HG03196 (cell line): ENCODE results near the gene ARSB.
A peak's percentile ranks its signal among the peaks of the same experiment; 100 is the strongest.

Experiments
- ATAC-seq: cut with Tn5 transposase; IDR thresholded peaks from one replicate; pipeline ENCODE4 v1.9.1; 2021; ENCODE audit not compliant: unreplicated experiment

Gene ARSB

GRCh38 chr5:78731884-78732283 lies 253.2 kb downstream of the ARSB start:
- ATAC-seq: no peak

GRCh38 chr5:78730300-78731094 lies 254.6 kb downstream of the ARSB start:
- no peak for ATAC-seq

- ATAC-seq: peak; percentile 88
Observed at GRCh38 chr5:78727786-78728761, 257.0 kb downstream of the ARSB start.
